Hepatocyte (in vitro differentiated cells): ENCODE measurements around the gene WAC. TPM values are rescaled to one million over a fixed set of nuclear protein-coding genes. Genes with fewer than 3 reads are reported as not detected.
"Not testable (repeated sequence)": the region's sequence is repeated elsewhere in the genome, so short reads cannot be mapped to it uniquely, and the experiment has no call there.

Source experiments
- DNase-seq: peaks from one replicate; pipeline ENCODE4 v3.0.0-alpha.2; 2016; ENCODE audit warnings: low spot score
- H2AFZ ChIP-seq: fragments of 200-600 bp; sonication (generic); 2 replicates; pipeline ENCODE4 v1.6.0; 2016; ENCODE audit warnings: antibody characterized with exemption, mild to moderate bottlenecking
- H3K27ac ChIP-seq: fragments of 200-600 bp; sonication (generic); 2 replicates; pipeline ENCODE4 v1.5.1; 2016; ENCODE audit warnings: mild to moderate bottlenecking
- H3K27me3 ChIP-seq: fragments of 200-600 bp; sonication (generic); 2 replicates; pipeline ENCODE4 v1.6.1; 2016
- H3K36me3 ChIP-seq: fragments of 200-600 bp; sonication (generic); replicated peaks from 2 replicates; pipeline ENCODE4 v1.5.1; 2016; ENCODE audit warnings: low read depth; ENCODE audit not compliant: insufficient read depth
- H3K4me1 ChIP-seq: fragments of 200-600 bp; sonication (generic); 2 replicates; pipeline ENCODE4 v1.5.1; 2016; ENCODE audit warnings: mild to moderate bottlenecking, moderate library complexity; ENCODE audit not compliant: insufficient read depth
- H3K4me2 ChIP-seq: fragments of 200-600 bp; sonication (generic); 2 replicates; pipeline ENCODE4 v1.6.0; 2016
- H3K4me3 ChIP-seq: fragments of 200-600 bp; sonication (generic); 2 replicates; pipeline ENCODE4 v1.5.1; 2016; ENCODE audit warnings: mild to moderate bottlenecking
- H3K79me2 ChIP-seq: fragments of 200-600 bp; sonication (generic); 2 replicates; pipeline ENCODE4 v1.6.0; 2017; ENCODE audit warnings: mild to moderate bottlenecking
- H3K9me2 ChIP-seq: fragments of 200-600 bp; sonication (generic); replicated peaks from 2 replicates; pipeline ENCODE4 v1.6.0; 2017; ENCODE audit warnings: mild to moderate bottlenecking; ENCODE audit not compliant: insufficient read depth
- H3K9me3 ChIP-seq: fragments of 200-600 bp; sonication (generic); 2 replicates; pipeline ENCODE4 v1.5.1; 2016; ENCODE audit warnings: low read depth, mild to moderate bottlenecking
- H4K20me1 ChIP-seq: fragments of 200-600 bp; sonication (generic); 2 replicates; pipeline ENCODE4 v1.6.0; 2016; ENCODE audit warnings: mild to moderate bottlenecking; ENCODE audit not compliant: insufficient read depth, poor library complexity, severe bottlenecking
- CTCF ChIP-seq: fragments of 200-600 bp; sonication (generic); IDR thresholded peaks from 2 replicates; pipeline ENCODE4 v1.5.1; 2016; ENCODE audit warnings: antibody characterized with exemption, mild to moderate bottlenecking; ENCODE audit not compliant: poor library complexity
- EZH2 ChIP-seq: fragments of 200-600 bp; sonication (generic); IDR thresholded peaks from 2 replicates; pipeline ENCODE4 v1.6.1; 2016; ENCODE audit warnings: antibody characterized with exemption, mild to moderate bottlenecking, borderline replicate concordance
- EZH2phosphoT487 ChIP-seq: fragments of 200-600 bp; sonication (generic); IDR thresholded peaks from one replicate; pipeline ENCODE4 v1.6.1; 2018; ENCODE audit warnings: antibody characterized with exemption, mild to moderate bottlenecking, low read depth, moderate library complexity; ENCODE audit not compliant: unreplicated experiment, severe bottlenecking
- WGBS: methylation state at CpG from one replicate; pipeline ENCODE4 v1.1.6; 2016; ENCODE audit warnings: low lambda C conversion rate; ENCODE audit errors: missing lambda C conversion rate; 5-methylcytosine and 5-hydroxymethylcytosine counted together
- polyA plus RNA-seq: library from polyadenylated mRNA; unstranded; fragments of >200 nt; fragmentation: Nextera tagmentation; extraction: Ambion mirVana; gene quantifications from 2 replicates; pipeline ENCODE4 v1.2.1, GENCODE V29; 2016
- total RNA-seq: library from RNA; depleted of rRNA; stranded (reverse); fragments of >200 nt; gene quantifications from 2 replicates; pipeline ENCODE4 v1.2.3, GENCODE V29; 2014

Gene WAC
- total and polyA plus RNA-seq, 2 experiments from 2014 or later: 59.4 to 94.6 TPM

- Histone ChIP-seq H2AFZ (no peak overlapping the region), H4K20me1 (peaks cover 99% of the 10 kb centered on the region), H3K9me3 (no peaks in the 10 kb centered on the region), H3K27ac (no peak overlapping the region), H3K79me2 (peaks cover 100% of the 10 kb centered on the region), H3K4me3 (no peak overlapping the region), H3K4me1 (peaks cover 11% of the 10 kb centered on the region), H3K9me2 (no peaks in the 10 kb centered on the region), H3K36me3 (no peaks in the 10 kb centered on the region), H3K27me3 (no peaks in the 10 kb centered on the region), H3K4me2 (no peak overlapping the region)
- 92% methylated on average over 1 of the region's 1 CpG for WGBS
- TF ChIP-seq EZH2phosphoT487: no peak
- no peak for TF ChIP-seq CTCF
- TF ChIP-seq EZH2: no peak
- no peak for DNase-seq
Observed at GRCh38 chr10:28566458-28567015, 33.6 kb downstream of the WAC start.

- H3K4me2 ChIP-seq: no peak overlapping the region
- TF ChIP-seq EZH2: no peak
- no peak for TF ChIP-seq CTCF
- no peak for TF ChIP-seq EZH2phosphoT487
- H3K27ac ChIP-seq: peak overlapping the region; percentile 6
- 67% methylated on average over 3 of the region's 3 CpGs for WGBS
- H3K4me1 ChIP-seq: peaks cover 15% of the 10 kb centered on the region
- no peak overlapping the region for H2AFZ ChIP-seq
- H3K4me3 ChIP-seq: no peak overlapping the region
- H4K20me1 ChIP-seq: peaks cover 97% of the 10 kb centered on the region
- H3K79me2 ChIP-seq: peaks cover 100% of the 10 kb centered on the region
- no peaks in the 10 kb centered on the region for H3K36me3 ChIP-seq
- H3K9me2 ChIP-seq: no peaks in the 10 kb centered on the region
- no peak for DNase-seq
- no peaks in the 10 kb centered on the region for H3K27me3 ChIP-seq
- no peaks in the 10 kb centered on the region for H3K9me3 ChIP-seq
Observed at GRCh38 chr10:28569506-28570159, 36.7 kb downstream of the WAC start.

GRCh38 chr10:28570598-28570997, 37.7 kb downstream of the WAC start:
- Histone ChIP-seq H3K9me2 (no peaks in the 10 kb centered on the region), H3K27ac (no peak overlapping the region), H3K79me2 (peaks cover 100% of the 10 kb centered on the region), H3K36me3 (no peaks in the 10 kb centered on the region), H2AFZ (no peak overlapping the region), H3K4me1 (peaks cover 13% of the 10 kb centered on the region), H4K20me1 (peaks cover 97% of the 10 kb centered on the region), H3K4me3 (no peak overlapping the region), H3K9me3 (no peaks in the 10 kb centered on the region), H3K4me2 (no peak overlapping the region), H3K27me3 (no peaks in the 10 kb centered on the region)
- TF ChIP-seq EZH2phosphoT487 (no peak), EZH2 (no peak)
- DNase-seq: no peak
- WGBS: 96% methylated on average over 1 of the region's 1 CpG

- 89% methylated on average over 6 of the region's 6 CpGs for WGBS
- peaks cover 97% of the 10 kb centered on the region for H4K20me1 ChIP-seq
Observed at GRCh38 chr10:28571265-28571664, 38.3 kb downstream of the WAC start.

GRCh38 chr10:28574214-28574613, 41.3 kb downstream of the WAC start:
- Histone ChIP-seq H3K79me2 (peaks cover 100% of the 10 kb centered on the region), H4K20me1 (peaks cover 97% of the 10 kb centered on the region)
- not testable (repeated sequence) for H3K9me3 ChIP-seq, DNase-seq, H3K27ac ChIP-seq, H3K4me2 ChIP-seq, H3K36me3 ChIP-seq, H2AFZ ChIP-seq, H3K4me1 ChIP-seq, H3K9me2 ChIP-seq, H3K4me3 ChIP-seq, H3K27me3 ChIP-seq
- 96% methylated on average over 10 of the region's 10 CpGs for WGBS

More at GRCh38 chr10:28571265-28571664, 38.3 kb downstream of the WAC start:
- Histone ChIP-seq H3K36me3 (no peaks in the 10 kb centered on the region), H3K4me3 (no peak overlapping the region), H3K9me2 (no peaks in the 10 kb centered on the region), H3K4me2 (no peak overlapping the region), H3K79me2 (peaks cover 100% of the 10 kb centered on the region), H2AFZ (no peak overlapping the region), H3K9me3 (no peaks in the 10 kb centered on the region), H3K4me1 (peaks cover 13% of the 10 kb centered on the region), H3K27ac (no peak overlapping the region), H3K27me3 (no peaks in the 10 kb centered on the region)
- TF ChIP-seq CTCF: no peak
- no peak for TF ChIP-seq EZH2phosphoT487
- no peak for TF ChIP-seq EZH2
- no peak for DNase-seq
